Stimulated activated CD8-positive, alpha-beta memory T cell treated with anti-CD3 and anti-CD28 coated beads, Interleukin-4, amount 100 ng/mL, for 1 hour (primary cell): ENCODE results near the gene RTKN.

Experiments
- DNase-seq, 2 donors: peaks; one replicate each; pipeline ENCODE4 v3.0.0-alpha.2; 2020; ENCODE audit warnings: low read depth in 2 of 2, low spot score in 1 of 2

The RTKN gene

GRCh38 chr2:74417763-74418162 lies 24.0 kb downstream of the RTKN start:
- no peak for DNase-seq

- DNase-seq, result no peak
Measured at GRCh38 chr2:74417197-74417596, 24.5 kb downstream of the RTKN start.

- no peak for DNase-seq
Measured at GRCh38 chr2:74416778-74417177, 25.0 kb downstream of the RTKN start.

- no peak for DNase-seq
Measured at GRCh38 chr2:74415762-74416395, 25.9 kb downstream of the RTKN start.

GRCh38 chr2:74414881-74415761 lies 26.6 kb downstream of the RTKN start:
- no peak for DNase-seq

GRCh38 chr2:74414441-74414840 lies 27.3 kb downstream of the RTKN start:
- no peak for DNase-seq

GRCh38 chr2:74413001-74413698 lies 28.6 kb downstream of the RTKN start:
- DNase-seq, result no peak

GRCh38 chr2:74407682-74408081 lies 34.1 kb downstream of the RTKN start:
- no peak for DNase-seq

- DNase-seq, result no peak
Measured at GRCh38 chr2:74406035-74406434, 35.7 kb downstream of the RTKN start.

GRCh38 chr2:74401891-74402290 lies 39.8 kb downstream of the RTKN start:
- no peak for DNase-seq

- DNase-seq, result no peak
Measured at GRCh38 chr2:74399785-74400184, 42.0 kb downstream of the RTKN start.

- no peak for DNase-seq
Measured at GRCh38 chr2:74396149-74396548, 45.6 kb downstream of the RTKN start.

- no peak for DNase-seq
Measured at GRCh38 chr2:74393525-74393924, 48.2 kb downstream of the RTKN start.

GRCh38 chr2:74392449-74392743 lies 49.3 kb downstream of the RTKN start:
- no peak for DNase-seq

GRCh38 chr2:74391580-74392448 lies 49.9 kb downstream of the RTKN start:
- DNase-seq, result peak; percentile 93 to 94

- DNase-seq, result no peak
Measured at GRCh38 chr2:74391209-74391579, 50.5 kb downstream of the RTKN start.

- DNase-seq, result no peak
Measured at GRCh38 chr2:74390606-74391005, 51.1 kb downstream of the RTKN start.

- no peak for DNase-seq
Measured at GRCh38 chr2:74387346-74387745, 54.4 kb downstream of the RTKN start.

- no peak for DNase-seq
Measured at GRCh38 chr2:74385396-74385795, 56.3 kb downstream of the RTKN start.

- no peak for DNase-seq
Measured at GRCh38 chr2:74384051-74384450, 57.7 kb downstream of the RTKN start.

- DNase-seq, result no peak
Measured at GRCh38 chr2:74383254-74383653, 58.5 kb downstream of the RTKN start.
